Epithelial cell of proximal tubule (primary cell): ENCODE measurements around the gene TP73. TPM values are rescaled to one million over a fixed set of nuclear protein-coding genes. Genes with fewer than 3 reads are reported as not detected.
"Not testable (repeated sequence)": the region's sequence is repeated elsewhere in the genome, so short reads cannot be mapped to it uniquely, and the experiment has no call there.

Experiments used
- DNase-seq: peaks from one replicate; pipeline ENCODE4 v3.0.0-alpha.2; 2011; ENCODE audit warnings: low read depth
- H3K4me3 ChIP-seq: 2 replicates; pipeline ENCODE4 v1.5.1; 2011; ENCODE audit warnings: low read depth, mild to moderate bottlenecking, low read length
- CTCF ChIP-seq: conservative IDR thresholded peaks from 2 replicates; pipeline ENCODE4 v1.5.1; 2012; ENCODE audit warnings: low read depth, mild to moderate bottlenecking, low read length
- total RNA-seq: library from RNA; depleted of rRNA; stranded (reverse); fragments of >200 nt; gene quantifications from 2 replicates; pipeline ENCODE4 v1.2.3, GENCODE V29; 2015

TP73 gene
- total RNA-seq, 1 donor from 2014 or later: not detected

GRCh38 chr1:3721955-3722465 is 69.7 kb downstream of the TP73 start:
- no peak overlapping the region for H3K4me3 ChIP-seq
- no peak for DNase-seq
- TF ChIP-seq CTCF: no peak

GRCh38 chr1:3722846-3723245 is 70.5 kb downstream of the TP73 start:
- TF ChIP-seq CTCF: no peak
- DNase-seq: no peak
- no peak overlapping the region for H3K4me3 ChIP-seq

GRCh38 chr1:3724416-3725030 is 72.2 kb downstream of the TP73 start:
- not testable (repeated sequence) for H3K4me3 ChIP-seq, DNase-seq
- peak; percentile 97 for TF ChIP-seq CTCF

GRCh38 chr1:3725366-3725765 is 73.0 kb downstream of the TP73 start:
- no peak for TF ChIP-seq CTCF
- no peak for DNase-seq
- H3K4me3 ChIP-seq: no peak overlapping the region

GRCh38 chr1:3727042-3727824 is 74.9 kb downstream of the TP73 start:
- TF ChIP-seq CTCF: peak; percentile 52
- no peak for DNase-seq
- H3K4me3 ChIP-seq: no peak overlapping the region

- DNase-seq: no peak
- no peak for TF ChIP-seq CTCF
- no peak overlapping the region for H3K4me3 ChIP-seq
These were observed 75.8 kb downstream of the TP73 start for GRCh38 chr1:3727825-3728776.
